ENCODE results near the gene SSX3. TPM values are rescaled to one million over a fixed set of nuclear protein-coding genes. Genes with fewer than 3 reads are reported as not detected.
"Not testable (repeated sequence)": the region's sequence is repeated elsewhere in the genome, so short reads cannot be mapped to it uniquely, and the experiment has no call there.

SSX3 gene
- not detected for total RNA-seq

GRCh38 chrX:48356315-48357094, at the start of gene SSX3:
Gene SSX3, minus strand, starts transcription at chrX:48356703. Its CDS starts 1,454 bp downstream, at chrX:48355249.
- not testable (repeated sequence) for DNase-seq

GRCh38 chrX:48397825-48398224, 41.3 kb upstream of the SSX3 start:
- DNase-seq = not testable (repeated sequence)

GRCh38 chrX:48396931-48397330, 40.4 kb upstream of the SSX3 start:
- DNase-seq = not testable (repeated sequence)

- not testable (repeated sequence) for DNase-seq
Observed at GRCh38 chrX:48383239-48383638, 26.7 kb upstream of the SSX3 start, which contains the start of gene SSX4. Gene SSX4, plus strand, starts transcription at chrX:48383539. Its CDS starts 515 bp downstream, at chrX:48384054.

GRCh38 chrX:48370408-48370807, 13.9 kb upstream of the SSX3 start:
- not testable (repeated sequence) for DNase-seq

GRCh38 chrX:48367717-48368408, 11.4 kb upstream of the SSX3 start:
- DNase-seq = not testable (repeated sequence)

GRCh38 chrX:48359281-48359680, 2.8 kb upstream of the SSX3 start:
- not testable (repeated sequence) for DNase-seq

GRCh38 chrX:48357681-48358080, 1.2 kb upstream of the SSX3 start:
- no peak for DNase-seq

GRCh38 chrX:48346059-48346458, 10.4 kb downstream of the SSX3 start:
- not testable (repeated sequence) for DNase-seq

- DNase-seq = not testable (repeated sequence)
Observed at GRCh38 chrX:48313996-48314395, 42.5 kb downstream of the SSX3 start.

GRCh38 chrX:48306175-48306574, 50.3 kb downstream of the SSX3 start:
- DNase-seq = no peak

Small RNA genes lying within 50 kb of the gene (small RNA-seq; reads per million reads assigned to genes)
- gene AL606490.7 (not detected), gene AL606490.9 (not detected)

Other genes with a start within 250 kb of the SSX3 start
- gene SPACA5B, start 226.1 kb downstream of the SSX3 start, total RNA-seq = not detected
- gene SSX5, start 159.9 kb downstream of the SSX3 start, total RNA-seq = not detected
- not detected for gene SSX1, start 101.3 kb downstream of the SSX3 start, total RNA-seq
- not detected for gene SSX4, start 26.8 kb upstream of the SSX3 start, total RNA-seq
- gene SSX4B, start 55.3 kb upstream of the SSX3 start, total RNA-seq = not detected
- gene SLC38A5, start 113.6 kb upstream of the SSX3 start, total RNA-seq = 26.5 TPM
- gene FTSJ1, start 119.5 kb upstream of the SSX3 start, total RNA-seq = 36.3 TPM
- 5.5 TPM for gene PORCN, start 152.3 kb upstream of the SSX3 start, total RNA-seq
- gene EBP, start 165.1 kb upstream of the SSX3 start, total RNA-seq = 43.5 TPM
- 6.2 TPM for gene TBC1D25, start 183.0 kb upstream of the SSX3 start, total RNA-seq
- 172 TPM for gene RBM3, start 217.8 kb upstream of the SSX3 start, total RNA-seq
- 80.0 TPM for gene WDR13, start 240.8 kb upstream of the SSX3 start, total RNA-seq